Measurements from ENCODE around the gene ANKMY1.

- TF ChIP-seq, protein P1, sequence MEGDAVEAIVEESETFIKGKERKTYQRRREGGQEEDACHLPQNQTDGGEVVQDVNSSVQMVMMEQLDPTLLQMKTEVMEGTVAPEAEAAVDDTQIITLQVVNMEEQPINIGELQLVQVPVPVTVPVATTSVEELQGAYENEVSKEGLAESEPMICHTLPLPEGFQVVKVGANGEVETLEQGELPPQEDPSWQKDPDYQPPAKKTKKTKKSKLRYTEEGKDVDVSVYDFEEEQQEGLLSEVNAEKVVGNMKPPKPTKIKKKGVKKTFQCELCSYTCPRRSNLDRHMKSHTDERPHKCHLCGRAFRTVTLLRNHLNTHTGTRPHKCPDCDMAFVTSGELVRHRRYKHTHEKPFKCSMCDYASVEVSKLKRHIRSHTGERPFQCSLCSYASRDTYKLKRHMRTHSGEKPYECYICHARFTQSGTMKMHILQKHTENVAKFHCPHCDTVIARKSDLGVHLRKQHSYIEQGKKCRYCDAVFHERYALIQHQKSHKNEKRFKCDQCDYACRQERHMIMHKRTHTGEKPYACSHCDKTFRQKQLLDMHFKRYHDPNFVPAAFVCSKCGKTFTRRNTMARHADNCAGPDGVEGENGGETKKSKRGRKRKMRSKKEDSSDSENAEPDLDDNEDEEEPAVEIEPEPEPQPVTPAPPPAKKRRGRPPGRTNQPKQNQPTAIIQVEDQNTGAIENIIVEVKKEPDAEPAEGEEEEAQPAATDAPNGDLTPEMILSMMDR (IDR thresholded peaks at IDR 0.05), result no peak
- TF ChIP-seq POLR2A (IDR thresholded peaks at IDR 0.05), result no peak
Observed at GRCh38 chr2:240440704-240441320, 117.0 kb downstream of the ANKMY1 start.
